Germinal center (tissue), 1 donor: Measurements from ENCODE around the gene SLC27A2.
A peak's percentile ranks its signal among the peaks of the same experiment; 100 is the strongest.

ENCODE experiments used
- DNase-seq: peaks from one replicate; pipeline ENCODE4 v3.0.0; 2012; ENCODE audit warnings: mixed read lengths, low spot score

The SLC27A2 gene

GRCh38 chr15:50241684-50242450 is 59.9 kb downstream of the SLC27A2 start:
- no peak for DNase-seq

DNA sequence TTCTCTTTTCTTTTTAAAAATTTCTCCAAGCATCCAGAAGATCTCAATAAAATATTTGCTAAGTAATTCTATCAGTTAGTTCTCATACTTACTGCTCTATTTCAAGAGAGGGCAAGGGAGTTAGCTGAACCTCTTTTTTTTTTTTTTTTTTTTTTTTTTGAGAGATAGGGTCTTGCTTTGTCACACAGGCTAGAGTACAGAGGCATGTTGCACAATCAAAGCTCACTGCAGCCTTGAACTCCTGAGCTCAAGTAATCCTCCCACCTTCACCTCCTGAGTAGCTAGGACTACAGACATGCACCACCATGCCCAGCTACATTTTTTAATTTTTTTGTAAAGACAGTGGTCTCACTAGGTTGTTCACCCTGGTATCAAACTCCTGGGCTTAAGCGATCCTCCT is 62.2 kb downstream of the SLC27A2 start:
- no peak for DNase-seq

DNA sequence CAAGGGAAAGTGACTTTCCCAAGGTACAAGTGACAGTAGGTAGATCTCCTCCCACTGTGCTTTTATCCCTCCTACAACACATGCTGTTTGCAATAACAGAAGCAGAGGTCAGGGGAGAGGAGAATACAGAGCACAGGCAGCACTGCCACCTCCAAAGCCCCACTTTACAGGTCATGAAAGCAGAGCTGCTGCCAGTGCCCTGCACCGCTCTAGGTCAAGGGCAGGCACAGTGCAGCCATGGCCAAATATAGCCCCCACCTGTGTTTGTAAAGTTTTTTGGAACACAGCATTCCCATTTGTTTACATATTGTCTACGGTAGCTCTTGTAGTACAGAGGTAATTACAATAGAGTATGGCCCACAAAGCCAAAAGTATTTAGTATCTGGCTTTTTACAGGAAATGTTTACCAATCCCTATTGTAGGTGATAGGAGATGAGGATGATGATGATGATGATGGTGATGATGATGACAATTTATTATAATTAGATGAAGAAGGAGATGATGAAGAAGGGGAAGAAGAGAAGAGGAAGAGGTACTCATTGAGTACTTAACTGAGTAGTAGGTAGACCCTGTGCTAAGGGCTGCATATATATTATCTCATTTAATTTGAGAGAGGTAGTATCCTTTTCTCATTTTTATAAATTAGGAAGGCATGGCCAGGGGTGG is 63.1 kb downstream of the SLC27A2 start:
- no peak for DNase-seq

DNA sequence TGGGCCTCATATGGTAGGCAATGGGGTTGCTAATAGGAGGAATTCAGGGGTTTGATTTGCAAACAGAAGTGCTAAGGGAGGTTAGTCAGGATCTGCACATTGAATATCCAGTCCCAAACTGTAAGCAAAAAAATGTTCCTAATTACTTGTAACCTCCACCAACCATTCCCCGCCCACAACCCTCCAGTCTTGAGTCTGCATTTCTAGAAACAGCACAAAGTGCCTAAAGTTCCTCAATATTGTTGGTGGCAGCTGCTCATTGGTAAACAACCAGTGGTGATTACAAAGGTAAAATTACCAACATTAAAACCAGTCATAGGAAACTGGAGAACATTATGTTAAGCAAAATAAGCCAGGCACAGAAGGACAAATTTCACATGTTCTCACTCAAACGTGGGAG is 64.6 kb downstream of the SLC27A2 start:
- no peak for DNase-seq

- DNase-seq = peak; percentile 33
Observed at GRCh38 chr15:50247819-50248655, 66.0 kb downstream of the SLC27A2 start.

- no peak for DNase-seq
Observed at GRCh38 chr15:50248994-50249582, 67.1 kb downstream of the SLC27A2 start.

DNA sequence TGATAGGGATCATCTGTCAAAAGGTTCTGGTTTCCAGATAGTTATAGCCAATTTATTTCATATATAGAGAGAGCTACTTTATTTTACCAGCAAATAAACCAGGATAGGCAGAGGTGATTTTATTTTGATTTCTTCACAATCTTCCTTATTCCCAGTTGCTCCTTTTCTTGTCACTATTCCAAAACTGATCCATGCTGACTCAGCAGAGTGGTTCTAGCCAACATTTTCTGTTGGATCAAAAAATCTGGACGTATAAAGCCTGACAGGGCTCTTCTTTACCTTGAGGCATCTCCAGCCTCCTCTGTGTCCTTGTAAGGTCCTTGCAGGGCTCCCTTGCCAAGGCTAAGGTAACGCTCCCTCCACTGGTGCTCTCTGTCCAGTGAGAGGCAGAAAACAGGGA is 67.7 kb downstream of the SLC27A2 start:
- DNase-seq = no peak

- DNase-seq = no peak
Observed at GRCh38 chr15:50250760-50251394, 68.9 kb downstream of the SLC27A2 start.

GRCh38 chr15:50251638-50252182 is 69.7 kb downstream of the SLC27A2 start:
- DNase-seq = no peak

DNA sequence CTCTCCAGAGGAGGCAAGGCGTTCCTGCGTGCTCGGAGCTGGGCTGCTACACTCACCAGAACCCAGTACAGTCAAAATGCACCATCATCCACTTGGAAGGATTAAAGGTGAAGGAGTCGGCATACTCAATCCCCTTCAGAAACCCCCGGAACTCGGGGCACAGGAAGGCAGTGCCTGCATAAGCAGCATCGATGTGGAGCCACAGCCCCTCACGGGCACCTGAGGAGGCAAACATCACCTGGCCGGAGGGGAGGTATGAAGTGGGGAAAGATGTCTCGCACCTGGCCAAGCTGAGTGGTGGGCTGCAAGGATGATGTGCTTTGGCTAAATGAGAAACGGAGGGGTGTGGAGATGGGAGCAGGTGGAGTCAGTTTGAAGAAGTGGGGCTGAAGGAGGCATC is 70.6 kb downstream of the SLC27A2 start:
- no peak for DNase-seq

- no peak for DNase-seq
Observed at GRCh38 chr15:50256188-50257041, 74.4 kb downstream of the SLC27A2 start.

DNA sequence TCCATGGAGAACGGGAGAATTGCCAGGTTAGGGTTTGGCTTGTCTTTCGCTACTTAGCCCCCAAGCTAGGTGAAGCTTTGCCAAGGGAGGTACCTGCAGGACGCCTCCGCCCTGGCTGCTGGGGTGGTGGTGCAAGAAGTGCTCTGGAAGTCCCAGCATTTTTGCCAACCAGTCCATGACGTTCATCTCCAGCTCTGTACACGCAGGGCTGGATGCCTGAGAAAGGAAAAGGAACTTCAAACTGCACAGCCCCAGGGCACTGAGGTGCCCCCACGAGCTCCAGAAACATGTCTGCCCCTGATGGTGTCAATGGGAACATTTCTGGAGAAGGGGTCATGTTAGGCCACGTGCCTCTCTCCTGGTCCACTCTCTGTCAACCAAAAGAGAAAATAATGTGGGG is 75.3 kb downstream of the SLC27A2 start:
- DNase-seq = no peak

DNA sequence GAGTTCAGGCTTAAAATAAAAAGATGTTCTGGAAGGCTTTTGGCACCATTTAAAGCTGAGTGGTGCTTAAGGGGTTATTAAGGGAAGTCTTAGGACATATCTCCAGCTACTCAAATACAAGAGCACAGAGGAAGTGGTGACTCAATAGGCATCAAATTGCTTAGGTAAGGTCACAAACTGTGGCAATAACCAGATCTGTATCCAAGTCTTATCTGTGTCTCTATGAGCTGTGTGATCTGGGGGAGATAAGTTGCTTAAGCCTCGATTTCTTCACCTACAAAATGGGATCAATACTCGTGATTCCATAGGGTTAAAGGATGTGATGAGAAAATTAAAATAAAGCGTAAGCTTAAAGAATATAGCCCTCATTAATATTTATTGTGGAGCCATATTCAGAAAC is 75.9 kb downstream of the SLC27A2 start:
- no peak for DNase-seq

GRCh38 chr15:50259276-50259675 is 77.3 kb downstream of the SLC27A2 start:
- DNase-seq = no peak

DNA sequence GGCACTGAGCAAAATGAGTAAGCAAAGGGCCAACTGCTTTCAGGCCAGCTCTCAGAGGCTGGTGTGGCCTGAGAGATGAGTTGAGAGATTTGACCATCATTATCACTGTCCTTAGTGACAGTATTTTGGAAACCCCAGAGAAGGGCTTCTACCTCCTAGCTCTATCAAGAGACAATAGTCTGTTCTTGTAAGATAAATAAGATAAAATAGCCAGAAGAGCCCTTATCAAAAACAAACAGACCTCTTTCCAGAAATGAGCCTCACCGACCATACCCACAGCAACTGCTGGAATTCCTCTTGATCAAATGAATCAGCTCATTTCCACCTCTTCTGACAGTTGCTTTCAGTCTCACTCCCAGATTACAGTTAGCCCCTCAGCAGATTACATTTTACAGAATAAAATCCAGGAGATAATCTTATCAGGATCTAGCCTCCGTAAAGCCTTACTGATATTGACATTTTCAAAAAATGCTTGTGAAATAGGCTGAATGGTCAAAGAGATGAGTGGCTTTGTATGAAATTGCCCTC is 79.0 kb downstream of the SLC27A2 start:
- DNase-seq = no peak

- DNase-seq = no peak
Observed at GRCh38 chr15:50261981-50262380, 80.0 kb downstream of the SLC27A2 start.

- no peak for DNase-seq
Observed at GRCh38 chr15:50262533-50262932, 80.5 kb downstream of the SLC27A2 start.

- DNase-seq = no peak
Observed at GRCh38 chr15:50265620-50266019, 83.6 kb downstream of the SLC27A2 start, which contains the start of gene HDC. Gene HDC, minus strand, starts transcription at chr15:50265726. Its CDS starts 103 bp downstream, at chr15:50265623.

DNA sequence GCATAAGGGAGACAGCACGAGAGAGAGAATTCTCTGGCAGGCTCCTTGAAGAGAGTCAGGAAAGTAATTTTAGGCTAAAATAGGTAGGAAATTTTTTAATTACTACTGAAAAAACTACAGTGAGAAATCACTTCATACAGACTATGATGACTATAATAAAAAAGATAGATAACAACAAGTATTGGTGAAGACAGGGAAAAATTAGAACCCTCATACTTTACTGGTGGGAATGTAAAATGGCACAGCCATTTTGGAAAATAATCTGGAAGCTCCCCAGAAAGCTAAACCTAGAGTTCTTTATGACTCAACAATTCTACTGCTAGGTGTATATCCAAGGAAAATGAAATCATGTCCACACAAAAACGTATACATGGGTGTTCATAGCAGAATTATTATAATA is 85.6 kb downstream of the SLC27A2 start:
- DNase-seq = no peak

- DNase-seq = no peak
Observed at GRCh38 chr15:50275091-50275490, 93.1 kb downstream of the SLC27A2 start.
